Stimulated activated CD4-positive, alpha-beta T cell treated with anti-CD3 and anti-CD28 coated beads, Interleukin-12 subunit alpha, Interleukin-12 subunit beta, amount 100 ng/mL, for 48 hours (primary cell): ENCODE measurements around the gene CREB3L1.

Experiments used
- DNase-seq, 3 donors: peaks; one replicate each; pipeline ENCODE4 v3.0.0-alpha.2; 2020; ENCODE audit warnings: low read depth in 2 of 3, low spot score in 1 of 3

CREB3L1 gene

GRCh38 chr11:46277622-46278386, at the start of gene CREB3L1:
Gene CREB3L1, plus strand, starts transcription at chr11:46277662. Its CDS starts 450 bp downstream, at chr11:46278112.
- DNase-seq = no peak

GRCh38 chr11:46229230-46229629, 48.2 kb upstream of the CREB3L1 start:
- DNase-seq = no peak

GRCh38 chr11:46234311-46234710, 43.2 kb upstream of the CREB3L1 start:
- no peak for DNase-seq

GRCh38 chr11:46235777-46236688, 41.4 kb upstream of the CREB3L1 start:
- DNase-seq = no peak

- no peak for DNase-seq
Measured at GRCh38 chr11:46236918-46237247, 40.6 kb upstream of the CREB3L1 start.

GRCh38 chr11:46237248-46238077, 40.0 kb upstream of the CREB3L1 start:
- DNase-seq = peak; percentile 47 to 54 (median 54)

- peak; percentile 25 to 63 (median 38) for DNase-seq
Measured at GRCh38 chr11:46238078-46238966, 39.1 kb upstream of the CREB3L1 start.

GRCh38 chr11:46238967-46239800, 38.3 kb upstream of the CREB3L1 start:
- DNase-seq = peak; percentile 67 to 82 (median 77)

GRCh38 chr11:46239801-46240061, 37.7 kb upstream of the CREB3L1 start:
- DNase-seq = no peak

- no peak for DNase-seq
Measured at GRCh38 chr11:46240371-46240770, 37.1 kb upstream of the CREB3L1 start.

- DNase-seq = no peak
Measured at GRCh38 chr11:46240861-46241260, 36.6 kb upstream of the CREB3L1 start.

- DNase-seq = no peak
Measured at GRCh38 chr11:46242041-46242951, 35.2 kb upstream of the CREB3L1 start.

- peak; percentile 83 to 90 (median 83) for DNase-seq
Measured at GRCh38 chr11:46242952-46243795, 34.3 kb upstream of the CREB3L1 start.

- DNase-seq = no peak
Measured at GRCh38 chr11:46243796-46244109, 33.7 kb upstream of the CREB3L1 start.

GRCh38 chr11:46246521-46246920, 30.9 kb upstream of the CREB3L1 start:
- DNase-seq = no peak

- no peak for DNase-seq
Measured at GRCh38 chr11:46247090-46247489, 30.4 kb upstream of the CREB3L1 start.

- peak in 1 of 3 donors; percentile 13 for DNase-seq
Measured at GRCh38 chr11:46247659-46248058, 29.8 kb upstream of the CREB3L1 start.
